Left lobe of liver (tissue), 2 donors: Measurements from ENCODE around the gene MYO18B. TPM values are rescaled to one million over a fixed set of nuclear protein-coding genes. Genes with fewer than 3 reads are reported as not detected.
A peak's percentile ranks its signal among the peaks of the same experiment; 100 is the strongest.

Experiments used
- ATAC-seq: fragments of 200-7000 bp; cut with Tn5 transposase; one replicate; pipeline ENCODE4 v1.9.1; 2020; ENCODE audit warnings: mild to moderate bottlenecking, moderate library complexity
- DNase-seq: peaks from one replicate; pipeline ENCODE4 v3.0.0-alpha.2; 2020; ENCODE audit warnings: low spot score
- total RNA-seq: library from RNA; stranded (reverse); gene quantifications from one replicate; pipeline ENCODE4 v1.2.1, GENCODE V29; 2021
- donor health status: DM: no; HTN: no; CAD: no; lungs with moderate emphysema.
- donor health status: DM: no; HTN: yes; CAD: no.

MYO18B gene
- total RNA-seq, 1 donor from 2014 or later, result not detected

- ATAC-seq, result no peak
- no peak for DNase-seq
Observed at GRCh38 chr22:25747245-25747944, 5.4 kb downstream of the MYO18B start.

GRCh38 chr22:25748140-25748539 lies 6.2 kb downstream of the MYO18B start:
- DNase-seq, result no peak
- ATAC-seq, result no peak

DNA sequence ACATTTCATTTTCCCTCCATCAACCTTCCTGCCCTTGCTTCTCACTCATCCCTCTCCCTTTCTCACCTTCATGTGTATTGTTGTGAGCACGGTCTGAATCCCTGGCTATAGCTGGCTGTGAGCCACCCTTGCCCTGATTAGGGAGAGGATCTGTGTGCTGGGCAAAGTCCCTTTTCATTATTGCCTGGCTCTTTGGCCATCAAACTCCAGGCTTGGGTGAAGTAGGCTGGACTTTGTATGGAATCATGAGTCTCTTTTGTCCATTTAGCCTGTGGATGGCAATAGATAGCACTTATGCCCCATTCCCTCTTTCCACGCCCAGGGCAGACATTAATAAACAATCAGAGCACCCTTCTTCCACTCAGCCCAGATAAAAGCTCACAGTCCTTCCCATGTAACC lies 6.7 kb downstream of the MYO18B start:
- DNase-seq (peak; percentile 54), ATAC-seq (peak; percentile 88)

- DNase-seq (no peak), ATAC-seq (no peak)
Observed at GRCh38 chr22:25749420-25750169, 7.6 kb downstream of the MYO18B start.

DNA sequence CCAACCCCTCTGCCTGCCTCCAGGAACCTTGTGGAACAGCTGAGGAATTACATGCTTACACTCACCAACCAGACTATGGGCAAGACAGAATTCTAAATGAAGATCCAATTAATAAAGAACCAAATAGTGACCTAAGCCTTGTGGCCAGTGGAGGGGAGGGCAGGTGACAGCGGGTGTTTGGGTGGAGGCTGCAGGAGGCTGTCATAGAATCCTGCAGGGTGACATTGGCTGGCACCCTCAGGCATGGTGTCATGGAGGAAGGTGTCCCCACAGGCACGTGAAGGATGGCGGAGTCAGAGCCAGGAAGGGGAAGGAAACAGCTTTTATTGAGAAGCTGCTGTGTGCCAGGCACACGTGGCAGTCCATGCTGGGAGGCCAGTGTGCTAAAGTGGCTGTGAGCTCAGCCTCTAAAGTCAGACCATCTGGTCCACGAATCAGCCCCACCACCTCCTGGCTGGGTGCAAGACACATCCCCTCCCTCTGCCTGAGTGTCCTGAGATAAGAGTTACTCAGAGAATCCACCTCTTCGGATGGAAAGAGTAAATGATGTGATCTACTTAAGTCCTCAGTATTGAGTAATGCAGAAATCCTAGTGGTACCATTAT lies 8.7 kb downstream of the MYO18B start:
- no peak for ATAC-seq
- DNase-seq, result no peak

GRCh38 chr22:25751174-25751581 lies 9.2 kb downstream of the MYO18B start:
- DNase-seq, result no peak

GRCh38 chr22:25752615-25753214 lies 10.7 kb downstream of the MYO18B start:
- no peak for DNase-seq
- ATAC-seq, result no peak

More at GRCh38 chr22:25751174-25751581, 9.2 kb downstream of the MYO18B start:
- no peak for ATAC-seq

DNA sequence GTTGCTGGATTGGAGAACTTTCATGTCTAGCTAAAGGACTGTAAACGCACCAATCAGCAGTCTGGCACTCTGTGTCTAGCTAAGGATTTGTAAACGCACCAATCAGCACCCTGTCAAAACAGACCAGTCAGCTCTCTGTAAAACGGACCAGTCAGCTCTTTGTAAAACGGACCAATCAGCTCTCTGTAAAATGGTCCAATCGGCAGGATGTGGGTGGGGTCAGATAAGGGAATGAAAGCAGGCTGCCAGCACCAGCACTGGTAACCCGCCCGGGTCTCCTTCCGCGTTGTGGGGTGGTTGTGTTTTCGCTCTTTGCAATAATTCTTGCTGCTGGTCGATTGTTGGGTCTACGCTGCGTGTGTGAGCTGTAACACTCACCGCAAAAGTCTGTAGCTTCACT lies 11.3 kb downstream of the MYO18B start:
- DNase-seq, result no peak

GRCh38 chr22:25754527-25755202 lies 12.7 kb downstream of the MYO18B start:
- DNase-seq (no peak), ATAC-seq (no peak)

More for the DNA sequence above, 11.3 kb downstream of the MYO18B start:
- no peak for ATAC-seq

DNA sequence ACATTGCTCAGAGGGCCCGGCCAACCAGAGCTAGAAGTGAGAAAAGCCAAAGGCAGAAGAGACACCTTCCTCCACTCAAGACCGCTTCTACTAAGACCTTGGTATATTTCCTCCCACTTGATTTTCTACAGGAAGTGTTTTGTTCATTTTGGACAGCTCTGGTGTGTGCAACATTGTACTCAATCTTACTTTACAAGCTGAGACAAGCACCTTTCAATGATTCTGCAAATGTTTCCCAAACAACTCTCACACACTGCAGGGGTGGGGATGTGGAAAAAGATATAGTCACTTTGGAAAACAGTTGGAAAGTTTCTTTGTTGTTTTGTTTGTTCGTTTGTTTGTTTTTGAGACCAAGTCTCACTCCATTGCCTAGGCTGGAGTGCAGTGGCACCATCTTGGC lies 15.7 kb downstream of the MYO18B start:
- no peak for DNase-seq
- no peak for ATAC-seq

DNA sequence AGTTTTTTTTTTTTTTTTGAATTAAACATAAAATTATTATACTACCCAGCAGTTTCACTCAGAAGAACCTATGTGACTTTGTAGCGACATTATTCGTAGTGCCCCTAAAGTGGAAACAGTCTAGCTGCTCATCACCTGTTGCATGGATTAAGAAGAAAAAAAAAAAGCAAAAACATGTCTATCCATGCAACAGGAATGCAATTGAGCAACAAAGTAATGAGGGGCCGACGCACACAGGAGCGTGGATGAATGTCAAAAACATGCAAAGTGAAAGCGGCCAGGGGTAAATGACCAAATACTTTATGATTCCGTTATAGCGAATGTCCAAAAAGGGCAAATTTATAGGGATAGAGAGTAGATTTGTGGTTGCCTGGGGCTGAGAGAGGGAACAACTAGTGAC lies 16.3 kb downstream of the MYO18B start:
- DNase-seq (no peak), ATAC-seq (no peak)

DNA sequence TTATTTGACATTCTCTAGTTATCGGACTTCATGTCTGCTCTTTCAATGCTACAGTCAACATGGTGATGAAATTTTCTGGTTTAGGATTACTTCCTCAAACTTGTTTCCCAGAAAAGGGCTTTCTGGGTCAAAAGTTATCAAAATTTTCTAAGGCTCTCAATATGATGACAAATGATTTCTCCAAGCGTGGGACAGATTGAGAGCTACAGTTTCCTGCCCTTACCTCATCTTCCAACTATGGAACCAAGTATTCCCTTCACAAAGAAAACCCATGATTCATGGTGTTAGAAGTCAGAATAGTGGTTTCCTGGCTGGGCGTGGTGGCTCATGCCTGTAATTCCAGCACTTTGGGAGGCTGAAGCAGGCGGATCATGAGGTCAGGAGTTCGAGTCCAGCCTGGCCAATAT lies 17.8 kb downstream of the MYO18B start:
- DNase-seq, result no peak
- ATAC-seq, result no peak

- ATAC-seq (no peak), DNase-seq (no peak)
Observed at GRCh38 chr22:25760294-25760693, 18.3 kb downstream of the MYO18B start.

GRCh38 chr22:25760848-25761595 lies 19.0 kb downstream of the MYO18B start:
- no peak for ATAC-seq
- DNase-seq, result no peak

- ATAC-seq (no peak), DNase-seq (no peak)
Observed at GRCh38 chr22:25762147-25762546, 20.2 kb downstream of the MYO18B start.

- no peak for DNase-seq
Observed at GRCh38 chr22:25763239-25763777, 21.3 kb downstream of the MYO18B start.

DNA sequence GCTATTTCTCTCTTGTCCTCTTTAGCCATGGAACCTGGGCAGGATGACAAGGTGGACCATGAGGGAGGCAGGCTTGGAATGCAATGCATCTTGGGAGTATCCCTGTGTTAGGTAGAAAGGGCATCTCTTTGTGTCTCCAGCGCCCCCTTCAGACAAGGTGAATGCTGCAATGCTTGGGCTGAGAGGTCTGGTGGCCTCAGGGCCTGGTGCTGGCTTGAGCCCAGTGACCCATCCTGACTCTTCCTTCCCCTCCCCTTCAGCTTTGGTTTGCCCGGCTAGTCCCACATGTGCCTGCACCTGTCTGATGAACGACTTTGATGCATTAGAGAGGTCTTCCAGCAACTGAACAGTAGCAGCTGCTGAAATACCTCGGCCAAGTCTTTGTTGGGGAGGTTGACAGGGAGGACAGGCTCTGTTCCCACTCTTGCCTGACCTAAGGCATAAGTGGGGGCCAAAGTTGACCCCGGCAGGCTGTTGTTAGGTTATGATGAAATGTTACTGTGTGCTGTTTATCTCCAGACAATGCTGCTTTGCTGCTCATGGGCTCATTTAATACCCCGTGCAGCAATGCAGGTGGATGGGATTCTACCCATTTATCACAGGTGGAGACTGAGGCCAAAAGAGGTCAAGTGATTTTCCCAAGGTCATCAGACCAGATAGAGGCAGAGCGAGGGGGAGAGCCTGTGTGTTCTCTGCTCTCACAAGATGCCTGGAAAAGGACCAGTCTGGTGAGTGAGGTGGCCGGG lies 22.5 kb downstream of the MYO18B start:
- DNase-seq (no peak), ATAC-seq (no peak)

More at GRCh38 chr22:25763239-25763777, 21.3 kb downstream of the MYO18B start:
- ATAC-seq, result no peak

GRCh38 chr22:25765016-25765367 lies 23.0 kb downstream of the MYO18B start:
- ATAC-seq, result no peak

GRCh38 chr22:25765801-25766200 lies 23.8 kb downstream of the MYO18B start:
- ATAC-seq (no peak), DNase-seq (no peak)

More at GRCh38 chr22:25765016-25765367, 23.0 kb downstream of the MYO18B start:
- DNase-seq, result no peak
